ENCODE results near the gene SLC25A39. TPM values are rescaled to one million over a fixed set of nuclear protein-coding genes. Genes with fewer than 3 reads are reported as not detected.
A peak's percentile ranks its signal among the peaks of the same experiment; 100 is the strongest.
"Not testable (repeated sequence)": the region's sequence is repeated elsewhere in the genome, so short reads cannot be mapped to it uniquely, and the experiment has no call there.

The SLC25A39 gene
- polyA plus RNA-seq, 3 donors, result 83.8 to 116 (median 113) TPM

DNA sequence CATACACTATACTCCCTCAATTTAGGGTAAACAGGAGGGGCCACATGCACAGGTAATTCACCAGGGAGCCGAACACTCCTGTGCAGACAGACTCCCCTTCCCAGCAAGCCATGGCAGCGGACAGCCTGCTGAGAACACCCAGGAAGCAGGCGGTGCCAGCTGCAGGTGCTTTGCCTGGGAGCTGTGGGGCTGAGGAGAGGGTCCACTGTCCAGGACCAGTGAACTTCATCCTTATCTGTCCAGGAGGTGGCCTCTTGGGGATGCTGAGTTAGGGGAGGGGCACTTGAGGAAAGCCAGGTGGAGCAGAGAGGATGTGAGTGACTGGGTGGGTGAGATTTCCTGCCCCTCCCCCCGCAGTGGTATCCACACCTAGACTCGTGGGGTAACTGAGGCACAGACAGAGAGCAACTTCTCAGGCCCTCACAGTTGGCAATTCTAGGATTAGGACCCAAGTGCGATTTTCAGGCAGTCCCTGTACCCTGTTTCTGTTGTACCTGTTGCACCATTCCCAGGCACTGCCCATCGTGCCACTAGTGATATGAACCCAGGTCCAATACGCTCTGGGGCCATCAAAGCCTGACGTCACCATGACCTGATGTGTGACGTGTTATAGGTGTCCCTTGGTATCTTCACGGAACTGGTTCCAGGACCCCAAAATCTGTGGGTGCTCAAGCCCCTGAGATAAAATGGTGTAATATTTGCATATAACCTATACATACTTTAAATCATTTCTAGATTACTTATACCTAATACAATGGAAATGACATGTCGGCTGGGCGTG, 21.6 kb upstream of the SLC25A39 start:
- no peak for DNase-seq (ENCODE audit: extremely low read depth in 1 of 11, low read depth in 9 of 11, low spot score in 4 of 11)

DNA sequence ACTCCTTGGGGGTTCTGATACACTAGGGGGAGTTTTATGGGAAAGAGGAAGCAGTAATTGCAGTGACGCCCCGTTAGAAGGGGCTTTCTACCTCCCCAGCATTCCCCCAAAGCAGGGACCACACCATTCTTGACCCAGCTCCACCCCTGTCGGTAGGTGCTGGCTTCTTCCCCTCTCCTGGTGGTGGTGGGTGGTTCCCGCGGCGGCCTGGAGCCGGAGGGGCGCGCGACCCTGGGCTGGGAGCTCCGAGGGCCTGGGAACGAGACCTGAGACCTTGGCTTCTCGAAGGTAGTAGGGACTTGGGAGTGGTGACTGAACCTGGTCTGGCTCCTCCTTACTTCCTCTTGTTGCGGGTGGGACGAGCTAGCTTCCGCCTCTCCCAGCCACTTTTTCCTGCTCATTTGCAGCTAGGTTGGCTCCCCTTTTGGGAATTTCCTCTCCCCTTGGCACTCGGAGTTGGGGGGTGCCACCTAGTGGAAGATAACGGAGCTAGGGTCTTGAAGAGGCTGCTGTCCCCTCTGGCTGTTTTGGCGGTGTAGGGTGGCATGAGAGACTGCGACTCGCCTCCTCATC, 20.9 kb upstream of the SLC25A39 start:
- DNase-seq (ENCODE audit: extremely low read depth in 1 of 11, low read depth in 9 of 11, low spot score in 4 of 11), result peak in 1 of 11 donors; percentile 79

DNA sequence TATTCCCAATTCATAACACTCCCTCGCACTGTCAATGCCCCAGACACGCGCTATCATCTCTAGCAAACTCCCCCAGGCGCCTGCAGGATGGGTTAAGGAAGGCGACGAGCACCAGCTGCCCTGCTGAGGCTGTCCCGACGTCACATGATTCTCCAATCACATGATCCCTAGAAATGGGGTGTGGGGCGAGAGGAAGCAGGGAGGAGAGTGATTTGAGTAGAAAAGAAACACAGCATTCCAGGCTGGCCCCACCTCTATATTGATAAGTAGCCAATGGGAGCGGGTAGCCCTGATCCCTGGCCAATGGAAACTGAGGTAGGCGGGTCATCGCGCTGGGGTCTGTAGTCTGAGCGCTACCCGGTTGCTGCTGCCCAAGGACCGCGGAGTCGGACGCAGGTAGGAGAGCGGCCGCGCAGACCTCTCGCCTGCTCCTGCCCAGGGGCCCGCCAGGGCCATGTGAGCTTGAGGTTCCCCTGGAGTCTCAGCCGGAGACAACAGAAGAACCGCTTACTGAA, 20.4 kb upstream of the SLC25A39 start, which contains the start of gene GRN:
Gene GRN (plus strand): TSS at position 364 of the 515 bp plus-strand sequence. CDS start 3,863 bp downstream, outside the sequence.
- peak; percentile 97 to 100 (median 99) for DNase-seq (ENCODE audit: extremely low read depth in 1 of 11, low read depth in 9 of 11, low spot score in 4 of 11)

DNA sequence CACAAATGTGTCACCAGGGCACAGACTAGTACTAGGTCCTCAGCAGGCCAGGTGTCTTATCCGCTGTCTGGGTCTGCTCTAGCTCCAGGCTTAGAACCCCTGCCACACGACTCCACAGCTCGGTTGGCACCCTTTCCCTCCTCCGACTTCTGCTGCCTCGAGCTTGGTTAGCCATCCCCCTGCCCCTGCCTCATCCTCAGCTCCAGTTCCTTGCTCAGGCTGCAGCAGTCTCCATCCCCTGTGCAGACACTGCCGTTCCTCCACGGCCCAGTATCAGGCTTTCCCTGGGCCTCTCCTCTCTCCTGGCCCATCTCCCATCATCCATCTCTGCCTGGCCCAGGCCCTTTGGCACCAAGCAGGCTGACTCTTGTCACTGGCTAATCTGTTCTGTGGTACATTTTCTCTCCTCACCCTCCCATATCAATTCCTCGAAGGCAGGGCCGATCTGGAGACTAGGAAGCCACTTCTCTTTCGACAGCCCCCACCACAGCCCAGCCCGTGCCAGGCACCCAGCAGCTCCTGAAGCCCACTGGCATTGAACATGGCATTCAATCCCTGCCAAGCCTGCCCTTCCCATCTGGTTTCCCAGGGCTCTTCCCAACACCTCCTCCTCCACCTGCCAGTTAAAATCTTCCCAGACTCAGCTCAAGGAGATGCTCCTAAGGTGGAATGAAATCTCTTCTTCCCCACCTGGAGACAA, 19.0 kb upstream of the SLC25A39 start:
- no peak for DNase-seq (ENCODE audit: extremely low read depth in 1 of 11, low read depth in 9 of 11, low spot score in 4 of 11)

DNA sequence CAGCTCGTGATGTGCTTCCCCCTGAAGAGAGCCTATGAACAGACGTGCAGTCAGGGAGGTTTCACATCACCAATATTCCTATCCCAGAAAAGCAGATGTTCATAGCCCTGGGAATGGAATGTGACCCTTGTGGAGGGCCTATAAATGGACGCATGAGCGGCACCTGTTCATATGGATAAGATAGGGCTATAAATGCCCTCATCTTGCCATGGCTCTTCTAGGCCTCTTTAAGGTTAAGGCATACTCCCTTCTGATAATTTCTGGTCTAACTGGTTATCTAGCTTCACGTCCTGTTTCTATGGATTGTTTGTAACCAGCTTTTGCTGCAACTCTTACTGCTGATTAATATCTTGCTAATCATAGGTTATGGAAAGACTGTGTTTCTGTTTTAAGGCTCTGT, 15.9 kb upstream of the SLC25A39 start:
- not testable (repeated sequence) for DNase-seq (ENCODE audit: extremely low read depth in 1 of 11, low read depth in 9 of 11, low spot score in 4 of 11)

DNA sequence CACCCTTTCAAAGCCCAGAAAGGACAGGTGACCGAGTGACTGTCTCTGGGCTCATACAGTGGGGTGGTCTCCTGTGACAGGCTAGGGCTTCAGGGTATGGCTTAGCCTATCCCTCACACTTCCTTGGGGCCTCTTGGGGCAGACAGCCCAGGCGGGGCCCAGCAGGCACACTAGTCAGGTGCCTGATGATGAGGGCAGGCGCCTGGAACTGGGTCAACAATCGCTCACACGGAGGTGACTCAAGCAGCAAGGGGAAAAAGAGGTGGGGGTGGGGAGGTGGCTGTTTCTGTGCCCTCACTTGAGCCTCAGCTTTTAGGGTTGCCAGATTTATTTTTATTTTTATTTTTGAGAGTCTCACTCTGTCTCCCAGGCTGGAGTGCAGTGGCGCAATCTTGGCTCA, 14.1 kb upstream of the SLC25A39 start:
- no peak for DNase-seq (ENCODE audit: extremely low read depth in 1 of 11, low read depth in 9 of 11, low spot score in 4 of 11)

DNA sequence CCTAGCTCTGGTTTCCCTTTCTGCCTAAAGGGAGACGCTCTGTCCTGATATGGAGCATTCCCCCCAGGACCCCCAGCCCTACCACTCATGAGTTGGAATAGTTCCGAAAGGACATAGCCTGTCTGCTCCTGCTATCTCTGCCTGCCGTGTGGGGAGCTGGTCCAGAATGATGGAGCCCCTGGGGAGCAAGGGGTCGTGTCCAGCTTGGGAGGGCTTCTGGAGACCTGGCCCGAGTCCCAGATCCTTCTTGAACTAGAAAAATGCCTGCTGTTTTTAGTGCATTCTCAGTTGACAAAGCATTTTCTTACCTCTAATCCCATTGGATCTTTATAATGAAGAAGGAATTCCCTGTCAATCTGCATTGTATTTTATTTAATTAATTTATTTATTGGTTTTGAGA, 11.3 kb upstream of the SLC25A39 start:
- no peak for DNase-seq (ENCODE audit: extremely low read depth in 1 of 11, low read depth in 9 of 11, low spot score in 4 of 11)

DNA sequence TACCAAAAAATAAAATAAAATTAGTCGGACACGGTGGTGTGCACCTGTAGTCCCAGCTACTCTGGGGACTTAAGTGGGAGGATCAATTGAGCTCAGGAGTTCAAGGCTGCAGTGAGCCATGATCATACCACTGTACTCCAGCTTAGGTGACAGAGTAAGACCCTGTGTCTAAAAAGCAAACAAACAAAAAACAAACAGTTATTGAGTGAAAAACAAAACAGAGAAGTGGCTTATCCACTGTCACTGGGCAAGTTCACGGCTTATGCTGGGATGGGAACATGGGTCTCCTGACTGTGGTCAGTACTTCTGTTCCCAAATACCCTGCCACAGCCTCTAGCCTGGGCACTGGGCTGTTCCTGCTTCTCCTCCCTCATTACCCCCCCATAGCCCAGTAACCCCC, 10.9 kb upstream of the SLC25A39 start:
- no peak for DNase-seq (ENCODE audit: extremely low read depth in 1 of 11, low read depth in 9 of 11, low spot score in 4 of 11)

DNA sequence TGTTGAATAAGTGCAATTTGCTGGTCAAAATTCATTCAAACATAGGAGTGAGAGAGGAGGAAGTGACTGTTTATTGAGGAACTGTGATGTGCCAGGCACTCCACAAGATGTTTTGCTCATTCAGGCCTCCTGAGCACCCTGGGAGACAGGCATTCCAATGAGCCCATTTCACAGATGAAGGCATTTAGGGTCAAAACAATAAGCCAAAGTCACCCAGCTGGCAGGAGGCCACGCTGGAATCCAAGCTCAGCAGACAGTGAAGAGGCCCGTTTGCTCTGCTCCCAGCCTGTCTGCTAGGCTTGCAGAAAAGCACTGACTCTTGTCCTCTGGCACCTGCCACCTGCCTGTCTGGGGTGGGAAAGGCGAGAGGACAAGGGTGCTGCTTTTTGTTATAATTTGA, 10.1 kb upstream of the SLC25A39 start:
- DNase-seq (ENCODE audit: extremely low read depth in 1 of 11, low read depth in 9 of 11, low spot score in 4 of 11), result no peak

DNA sequence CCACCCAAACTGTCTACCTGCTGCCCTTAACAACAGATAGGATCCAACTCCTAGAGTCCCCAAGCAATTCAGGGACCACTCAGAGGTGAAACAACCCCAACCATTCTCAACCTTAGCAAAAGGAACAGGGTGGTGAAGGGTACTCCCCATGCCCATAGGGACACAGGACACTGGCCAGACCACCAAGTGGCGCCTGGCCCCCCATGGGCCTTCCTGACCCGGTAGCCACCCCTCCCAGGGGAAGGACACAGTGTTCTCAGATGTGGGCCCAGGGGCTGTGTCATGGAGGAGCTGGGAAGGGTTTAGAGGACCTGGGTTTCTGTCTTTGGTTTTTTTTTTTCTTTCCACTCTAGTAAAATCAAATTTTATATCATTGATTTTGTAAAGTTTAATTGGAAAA, 9.7 kb upstream of the SLC25A39 start:
- DNase-seq (ENCODE audit: extremely low read depth in 1 of 11, low read depth in 9 of 11, low spot score in 4 of 11), result no peak

DNA sequence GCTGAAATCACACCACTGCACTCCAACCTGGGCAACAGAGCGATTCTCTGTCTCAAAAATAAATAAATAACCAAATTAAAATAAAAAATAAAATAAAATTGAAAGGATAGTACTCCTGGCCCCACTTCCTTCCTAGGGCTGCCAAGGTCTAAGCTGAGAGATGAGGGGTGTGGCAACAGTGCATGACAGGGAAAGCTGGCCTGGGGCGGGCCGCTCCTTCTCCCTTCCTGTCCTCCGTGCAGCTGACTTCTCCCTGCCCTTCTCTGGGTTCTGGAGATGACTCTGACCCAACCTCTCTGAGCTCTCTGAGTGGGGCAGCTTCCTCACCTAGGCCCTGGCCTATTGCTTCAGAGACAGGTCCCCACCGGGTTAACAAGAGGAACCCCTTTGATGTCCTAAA, 8.7 kb upstream of the SLC25A39 start:
- DNase-seq (ENCODE audit: extremely low read depth in 1 of 11, low read depth in 9 of 11, low spot score in 4 of 11), result no peak

DNA sequence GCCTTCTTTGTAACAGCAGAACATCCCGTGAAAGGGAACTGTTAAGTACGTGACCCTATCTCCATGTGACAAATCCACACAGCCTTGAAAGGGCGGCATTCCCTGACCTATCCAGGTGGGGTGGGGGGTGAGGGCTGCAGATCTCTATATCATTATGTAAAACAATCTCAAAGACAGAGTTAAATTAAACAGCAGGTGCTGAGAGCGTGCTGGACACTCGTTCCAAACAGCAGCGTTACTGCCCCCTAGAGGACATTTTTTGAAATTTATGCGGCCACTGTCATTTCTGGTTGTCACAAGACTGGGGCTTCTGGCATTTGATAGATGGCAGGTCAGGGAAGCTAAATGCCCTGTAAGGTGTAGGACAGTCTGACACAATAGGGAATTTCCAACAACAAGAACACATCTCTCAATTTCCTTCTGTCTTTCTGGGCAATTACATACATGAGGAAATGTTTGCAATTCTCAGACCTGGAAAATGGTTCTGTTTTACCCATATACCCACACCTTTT, 6.7 kb upstream of the SLC25A39 start:
- peak in 1 of 11 donors; percentile 83 for DNase-seq (ENCODE audit: extremely low read depth in 1 of 11, low read depth in 9 of 11, low spot score in 4 of 11)

DNA sequence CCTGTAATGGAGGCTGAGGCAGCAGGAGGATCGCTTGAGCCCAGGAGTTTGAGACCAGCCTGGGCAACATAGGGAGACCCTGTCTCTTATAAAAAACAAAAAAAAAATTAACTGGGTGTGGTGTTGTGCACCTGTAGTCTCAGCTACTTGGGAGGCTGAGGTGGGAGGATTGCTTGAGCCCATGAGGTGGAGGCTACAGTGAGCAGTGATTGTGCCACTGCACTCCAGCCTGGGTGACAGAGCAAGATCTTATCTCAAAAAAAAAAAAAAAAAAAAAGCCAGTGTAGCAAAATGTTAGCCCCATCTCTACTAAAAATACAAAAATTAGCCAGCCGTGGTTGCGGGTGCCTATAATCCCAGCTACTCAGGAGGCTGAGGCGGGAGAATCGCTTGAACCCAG, 5.6 kb upstream of the SLC25A39 start:
- DNase-seq (ENCODE audit: extremely low read depth in 1 of 11, low read depth in 9 of 11, low spot score in 4 of 11), result not testable (repeated sequence)

DNA sequence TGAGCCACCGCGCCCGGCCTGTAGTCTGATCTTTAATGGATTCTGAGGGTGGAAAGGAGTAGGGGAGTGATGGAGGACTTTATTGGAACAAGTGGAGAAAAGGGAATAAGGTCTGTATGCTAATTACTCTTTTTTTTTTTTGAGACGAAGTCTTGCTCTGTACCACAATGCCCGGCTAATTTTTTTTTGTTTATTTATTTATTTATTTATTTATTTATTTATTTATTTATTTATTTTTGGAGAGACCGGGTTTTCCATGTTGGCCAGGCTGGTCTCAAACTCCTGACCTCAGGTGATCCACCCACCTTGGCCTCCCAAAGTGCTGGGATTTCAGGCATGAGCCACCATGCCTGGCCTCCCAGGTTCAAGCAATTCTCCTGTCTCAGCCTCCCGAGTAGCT, 4.9 kb upstream of the SLC25A39 start:
- DNase-seq (ENCODE audit: extremely low read depth in 1 of 11, low read depth in 9 of 11, low spot score in 4 of 11), result not testable (repeated sequence)

DNA sequence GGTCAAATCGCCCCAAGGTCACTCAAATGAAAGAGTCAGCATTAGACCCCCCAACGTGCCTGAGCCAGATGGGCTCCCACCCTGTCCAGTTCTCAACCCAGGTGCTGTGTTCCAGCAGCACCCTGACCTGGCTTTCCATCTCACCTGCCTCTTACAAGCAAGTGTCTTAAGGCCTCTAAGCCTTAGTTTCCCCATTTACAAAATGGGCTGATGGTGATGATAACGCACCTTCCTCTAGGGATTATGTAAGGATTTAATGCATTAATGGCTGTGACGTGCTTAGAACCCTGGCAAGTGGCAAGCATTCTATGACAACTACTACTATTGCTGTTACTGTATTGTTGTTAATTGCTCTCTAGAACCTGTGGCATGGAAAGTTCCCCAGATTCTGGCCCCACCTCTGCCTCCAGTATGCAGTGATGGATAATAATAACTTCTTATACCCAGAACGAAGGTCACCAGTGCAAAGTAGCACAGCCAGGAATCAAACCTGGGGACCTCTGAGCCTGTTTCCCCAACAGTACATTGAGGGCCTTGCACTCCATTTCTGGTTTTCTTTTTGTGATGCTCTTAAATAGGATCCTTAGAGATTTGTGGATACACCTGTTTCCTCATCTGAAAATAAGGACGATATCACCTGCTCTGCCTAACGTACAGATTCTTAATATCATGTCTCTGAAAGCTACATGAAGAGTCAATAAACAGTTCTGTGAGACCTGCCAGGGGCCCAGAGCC, 3.3 kb upstream of the SLC25A39 start:
- DNase-seq (ENCODE audit: extremely low read depth in 1 of 11, low read depth in 9 of 11, low spot score in 4 of 11), result no peak

DNA sequence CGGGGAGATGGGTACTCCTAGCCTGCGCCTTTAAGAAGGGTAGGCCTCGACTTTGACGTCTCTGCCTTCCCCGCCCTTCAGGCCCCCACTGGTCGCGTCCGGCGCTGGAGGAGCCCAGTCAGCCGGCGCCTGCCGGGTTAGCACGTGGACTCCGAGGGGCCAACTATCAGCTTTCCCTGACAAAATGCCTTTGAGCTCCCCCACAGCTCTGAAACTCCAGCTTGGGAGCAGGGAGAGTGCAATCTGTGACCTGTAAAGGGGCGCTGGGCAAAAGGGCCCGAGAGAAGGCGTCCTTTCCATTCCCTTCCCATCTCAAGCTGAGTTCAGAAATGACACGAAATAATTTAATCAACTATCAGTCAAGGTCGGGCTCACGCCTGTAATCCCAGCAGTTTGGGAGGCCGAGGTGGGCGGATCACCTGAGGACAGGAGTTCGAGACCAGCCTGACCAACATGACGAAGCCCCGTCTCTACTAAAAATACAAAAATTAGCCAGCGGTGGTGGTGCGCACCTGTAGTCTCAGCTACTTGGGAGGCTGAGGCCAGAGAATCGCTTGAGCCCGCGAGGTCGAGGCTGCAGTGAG, 2.3 kb upstream of the SLC25A39 start:
- DNase-seq (ENCODE audit: extremely low read depth in 1 of 11, low read depth in 9 of 11, low spot score in 4 of 11), result peak in 9 of 11 donors; percentile 88 to 97 (median 94)

DNA sequence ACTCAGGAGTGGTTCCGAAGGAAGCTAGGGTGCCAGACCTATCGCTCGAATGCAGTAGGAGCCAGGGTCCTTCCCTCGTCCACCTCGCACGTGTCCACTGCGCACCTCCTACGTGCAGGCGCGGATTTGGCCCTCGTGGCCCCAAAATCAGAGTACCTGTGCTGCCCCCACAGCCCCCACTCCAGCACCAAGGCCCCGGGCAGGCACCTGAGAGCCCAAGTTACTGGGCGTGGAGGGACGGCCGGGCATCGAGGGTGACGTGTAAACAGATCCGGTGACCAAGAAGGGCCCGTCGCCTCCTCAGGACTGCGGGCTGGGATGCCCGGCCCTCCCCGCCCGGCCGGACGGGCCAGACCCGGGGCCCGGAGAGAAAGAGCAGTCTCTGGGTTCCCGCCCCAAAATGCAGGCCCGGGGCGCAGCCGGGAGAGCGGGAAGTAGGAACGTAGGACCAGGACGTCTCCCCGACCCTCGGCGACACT, 492 bp downstream of the SLC25A39 start:
- DNase-seq (ENCODE audit: extremely low read depth in 1 of 11, low read depth in 9 of 11, low spot score in 4 of 11), result no peak

DNA sequence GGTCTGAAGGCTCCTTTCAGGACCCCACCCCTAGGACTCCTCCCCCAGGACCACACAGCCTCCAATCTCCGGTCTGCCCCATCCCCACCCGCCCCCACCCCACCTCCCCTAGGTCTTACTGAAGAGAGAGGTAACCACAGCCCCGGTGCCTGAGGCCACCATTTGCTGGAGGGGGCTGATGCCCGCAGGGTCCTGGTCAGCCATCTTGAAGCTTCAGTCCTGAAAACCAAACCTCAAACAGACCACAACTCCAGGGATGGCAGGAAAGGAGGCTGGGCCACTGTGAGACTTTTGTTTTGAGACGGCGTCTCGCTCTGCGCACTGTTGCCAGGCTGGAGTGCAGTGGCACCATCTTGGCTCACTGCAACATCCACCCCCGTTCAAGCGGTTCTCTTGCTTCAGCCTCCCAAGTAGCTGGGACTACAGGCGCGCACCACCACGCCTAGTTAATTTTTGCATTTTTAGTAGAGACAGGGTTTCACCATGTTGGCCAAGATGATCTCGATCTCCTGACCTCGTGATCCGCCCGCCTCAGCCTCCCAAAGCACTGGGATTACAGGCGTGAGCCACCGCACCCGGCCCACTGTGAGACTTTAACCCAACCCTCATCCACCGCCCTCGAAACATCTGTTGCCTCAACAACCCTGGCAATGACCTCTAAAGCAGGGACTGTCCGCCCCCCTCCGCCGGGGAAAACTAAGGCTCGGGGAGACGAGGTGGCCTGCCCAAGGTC, 1.1 kb downstream of the SLC25A39 start:
- DNase-seq (ENCODE audit: extremely low read depth in 1 of 11, low read depth in 9 of 11, low spot score in 4 of 11), result no peak

Data from renal cortex interstitium (tissue), 11 donors.